K562 (cell line): Measurements from ENCODE around the gene COL4A2. TPM values are rescaled to one million over a fixed set of nuclear protein-coding genes. Genes with fewer than 3 reads are reported as not detected.
A peak's percentile ranks its signal among the peaks of the same experiment; 100 is the strongest.

ENCODE experiments used
- ATF1 ChIP-seq, 2 experiments: fragments of 450-650 bp in 1 of 2; IDR thresholded peaks; 2 replicates each; pipeline ENCODE4 v1.6.1; 2016; ENCODE audit warnings: missing compliant biosample characterization in 1 of 2, missing genetic modification characterization in 1 of 2
- ATF2 ChIP-seq: sonication (generic); formaldehyde crosslinking; IDR thresholded peaks from 2 replicates; pipeline ENCODE4 v1.8.1; 2022; ENCODE audit warnings: missing genetic modification reagents
- BHLHE40 ChIP-seq: IDR thresholded peaks from 2 replicates; pipeline ENCODE4 v1.6.1; 2011; ENCODE audit warnings: low read length, improper control_type of control experiment
- CBFA2T3 ChIP-seq: fragments of 450-650 bp; IDR thresholded peaks from 2 replicates; pipeline ENCODE4 v1.6.1; 2017
- DACH1 ChIP-seq: fragments of 450-650 bp; IDR thresholded peaks from 2 replicates; pipeline ENCODE4 v1.6.1; 2018; ENCODE audit not compliant: partially characterized antibody
- DPF2 ChIP-seq: fragments of 450-650 bp; IDR thresholded peaks from 2 replicates; pipeline ENCODE4 v1.6.1; 2016
- EGR1 ChIP-seq: fragments of 450-650 bp; conservative IDR thresholded peaks from 2 replicates; pipeline ENCODE4 v1.6.1; 2017; ENCODE audit warnings: mild to moderate bottlenecking
- ELK3 ChIP-seq: fragments of 450-650 bp; formaldehyde crosslinking; IDR thresholded peaks from 2 replicates; pipeline ENCODE4 v1.4.0; 2020; ENCODE audit warnings: mild to moderate bottlenecking
- EP300 ChIP-seq: IDR thresholded peaks from 2 replicates; pipeline ENCODE4 v1.6.1; 2012; ENCODE audit warnings: low read length, improper control_type of control experiment
- ESRRA ChIP-seq: fragments of 450-650 bp; IDR thresholded peaks from 2 replicates; pipeline ENCODE4 v1.6.1; 2014; ENCODE audit warnings: low read depth, mild to moderate bottlenecking, moderate library complexity, borderline replicate concordance
- FOS ChIP-seq: IDR thresholded peaks from 3 replicates; pipeline ENCODE4 v1.6.1; 2011; ENCODE audit not compliant: insufficient read length; ENCODE audit errors: extremely low read depth
- HCFC1 ChIP-seq: IDR thresholded peaks from 2 replicates; pipeline ENCODE4 v1.6.1; 2012; ENCODE audit warnings: low read depth, low read length, improper control_type of control experiment
- L3MBTL2 ChIP-seq: fragments of 450-650 bp; IDR thresholded peaks from 2 replicates; pipeline ENCODE4 v1.6.1; 2016; ENCODE audit warnings: mild to moderate bottlenecking, moderate library complexity
- LCOR ChIP-seq: sonication (generic); formaldehyde crosslinking; IDR thresholded peaks from 2 replicates; pipeline ENCODE4 v1.8.0; 2022; ENCODE audit warnings: mild to moderate bottlenecking, missing genetic modification reagents
- MBD2 ChIP-seq: sonication (generic); IDR thresholded peaks from 2 replicates; pipeline ENCODE4 v1.6.1; 2016; ENCODE audit warnings: low read depth, borderline replicate concordance
- NBN ChIP-seq: fragments of 450-650 bp; IDR thresholded peaks from 2 replicates; pipeline ENCODE4 v1.6.1; 2016; ENCODE audit warnings: low read depth, mild to moderate bottlenecking
- NFE2 ChIP-seq: IDR thresholded peaks from 2 replicates; pipeline ENCODE4 v1.6.1; 2014; ENCODE audit warnings: antibody characterized with exemption, low read depth
- NRF1 ChIP-seq, 2 experiments: fragments of 450-650 bp; IDR thresholded peaks in 1 of 2; conservative IDR thresholded peaks in 1 of 2; 2 replicates each; pipeline ENCODE4 v1.6.1; 2014; ENCODE audit warnings: mild to moderate bottlenecking in 2 of 2
- SETDB1 ChIP-seq: IDR thresholded peaks from one replicate; pipeline ENCODE4 v1.6.1; 2012; ENCODE audit warnings: low read length, control low read depth, inconsistent platforms
- SMARCE1 ChIP-seq: fragments of 450-650 bp; IDR thresholded peaks from 2 replicates; pipeline ENCODE4 v1.7.1; 2016; ENCODE audit warnings: mild to moderate bottlenecking
- TCF3 ChIP-seq: sonication (generic); formaldehyde crosslinking; IDR thresholded peaks from 2 replicates; pipeline ENCODE4 v1.4.0; 2020; ENCODE audit warnings: mild to moderate bottlenecking, missing genetic modification reagents
- TRIM24 ChIP-seq, 2 experiments: fragments of 450-650 bp; IDR thresholded peaks; 2 replicates each; pipeline ENCODE4 v1.6.1; 2016
- U2AF2 ChIP-seq: fragments of 200-400 bp; formaldehyde crosslinking; optimal IDR thresholded peaks from 2 replicates; pipeline ENCODE3; 2017; ENCODE audit warnings: low read depth, mild to moderate bottlenecking, low read length
- ZKSCAN1 ChIP-seq: fragments of 150-350 bp; IDR thresholded peaks from 2 replicates; pipeline ENCODE4 v1.6.1; 2016; ENCODE audit warnings: low read depth, low read length
- ZMIZ1 ChIP-seq, 2 experiments: fragments of 150-350 bp in 1 of 2; IDR thresholded peaks; 2 replicates each; pipeline ENCODE4 v1.6.1; 2012 to 2016; ENCODE audit warnings: low read depth in 2 of 2, low read length in 2 of 2, mild to moderate bottlenecking in 1 of 2, moderate library complexity in 1 of 2
- ZNF263 ChIP-seq: sonication (generic); formaldehyde crosslinking; IDR thresholded peaks from 2 replicates; pipeline ENCODE4 v1.8.0; 2022; ENCODE audit warnings: mild to moderate bottlenecking, missing genetic modification reagents, borderline replicate concordance
- ZNF436 ChIP-seq: fragments of 250-450, 450-650 bp; sonication (Bioruptor Pico); formaldehyde crosslinking; IDR thresholded peaks from 2 replicates; pipeline ENCODE4 v1.7.0; 2020; ENCODE audit warnings: mild to moderate bottlenecking
- ZNF583 ChIP-seq: fragments of 250-450 bp; sonication (Bioruptor Pico); IDR thresholded peaks from 2 replicates; pipeline ENCODE4 v1.4.0; 2020
- polyA plus RNA-seq, 8 experiments: library from polyadenylated mRNA; depleted of rRNA in 4 of 8; stranded (reverse) in 5 of 8; unstranded in 3 of 8; fragments of >200 nt; fragmentation: Nextera tagmentation in 2 of 8; fragmentation: Illumina TruSeq in 1 of 8; extraction: Ambion mirVana in 2 of 8; extraction: Trizol in 1 of 8; gene quantifications; 2 replicates each; pipeline versions ENCODE4 v1.2.1 to v1.2.3, GENCODE V29; 2011 to 2014; ENCODE audit warnings: inconsistent platforms in 1 of 8, missing spikeins in 1 of 8
- total RNA-seq, 7 experiments: library from RNA; depleted of rRNA in 6 of 7; stranded (reverse); fragments of >200 nt in 6 of 7; fragmentation: Illumina TruSeq in 2 of 7; extraction: Trizol in 2 of 7; gene quantifications; 2 replicates each; pipeline versions ENCODE4 v1.2.1 to v1.2.3, GENCODE V29; 2011 to 2021; ENCODE audit warnings: low replicate concordance in 1 of 7

COL4A2 gene
- total and polyA plus RNA-seq, 9 of the 15 experiments (the other 6 are each of a cell fraction or from before 2014, with no cell fraction given), result 0.13 to 15.2 (median 8.1) TPM

DNA sequence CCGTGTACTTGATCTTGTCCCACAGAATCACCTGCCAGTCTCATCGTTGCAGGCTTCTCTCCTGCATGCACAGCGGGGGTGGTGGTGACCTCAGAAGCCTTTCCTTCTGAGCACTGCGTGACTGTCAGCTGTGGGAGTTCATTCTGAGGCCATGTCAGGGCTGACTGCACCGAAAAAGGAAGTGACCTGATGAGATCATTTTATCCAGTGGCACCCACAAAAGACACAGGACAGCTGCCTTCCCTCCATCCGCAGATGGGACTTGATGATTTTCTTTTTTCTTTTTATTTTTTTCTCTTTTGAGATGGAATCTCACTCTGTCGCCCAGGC lies 164.7 kb downstream of the COL4A2 start (continued):
- peak; percentile 57; the same call in 1 of the 2 replicates for TF ChIP-seq SMARCE1
- TF ChIP-seq ZMIZ1 (IDR thresholded peaks at IDR 0.05; ENCODE audit: low read depth in 2 of 2, low read length in 2 of 2), result no peak
- TF ChIP-seq ZNF263, result no peak
- no peak for TF ChIP-seq U2AF2
- TF ChIP-seq NBN, result no peak
- peak; percentile 72; the same call in 1 of the 2 replicates for TF ChIP-seq ATF2 (CRISPR knock-in tag)
- TF ChIP-seq FOS, result no peak
- TF ChIP-seq BHLHE40, result peak; percentile 89
- TF ChIP-seq ZKSCAN1, result no peak
- 0 out of 2 replicates have a peak, but pooled peaks have one; percentile 30 for TF ChIP-seq ESRRA
- TF ChIP-seq HCFC1, result no peak
- TF ChIP-seq ZNF436 (CRISPR knock-in tag), result no peak
- peak; percentile 65 for TF ChIP-seq EP300
- no peak for TF ChIP-seq ATF1 (CRISPR knock-in tag; IDR thresholded peaks at IDR 0.05)
- peak; percentile 51 for TF ChIP-seq ATF1 (tag; IDR thresholded peaks at IDR 0.05)
- 0 out of 4 replicates have a peak, but pooled peaks of 1 of the 2 experiments have one; percentile 20 for TF ChIP-seq NRF1 (conservative IDR thresholded peaks at IDR 0.05 in 1 of 2, IDR thresholded peaks at IDR 0.05 in 1 of 2)
- TF ChIP-seq SETDB1, result no peak
- no peak for TF ChIP-seq LCOR (CRISPR knock-in tag)
- TF ChIP-seq CBFA2T3, result peak; percentile 68
- TF ChIP-seq TRIM24 (IDR thresholded peaks at IDR 0.05), result peak; percentile 14 to 68; a peak in 1 of 4 replicates
- TF ChIP-seq ZNF583 (CRISPR knock-in tag), result no peak
- TF ChIP-seq TCF3 (CRISPR knock-in tag), result peak; percentile 40; the same call in 1 of the 2 replicates
- TF ChIP-seq MBD2, result 0 out of 2 replicates have a peak, but pooled peaks have one; percentile 43
- TF ChIP-seq NFE2, result 0 out of 2 replicates have a peak, but pooled peaks have one; percentile 2
- TF ChIP-seq DPF2, result peak; percentile 45; the same call in 1 of the 2 replicates
- peak; percentile 43; the same call in 1 of the 2 replicates for TF ChIP-seq L3MBTL2
- peak; percentile 76 for TF ChIP-seq DACH1
- peak; percentile 77 for TF ChIP-seq EGR1
- no peak for TF ChIP-seq ELK3 (CRISPR knock-in tag)
